A549 (cell line): ENCODE results near the gene SPTBN4. TPM values are rescaled to one million over a fixed set of nuclear protein-coding genes. Genes with fewer than 3 reads are reported as not detected.

ENCODE experiments used
- ATAC-seq, 2 experiments: fragments of 200-7000 bp in 1 of 2; fragments of >200 bp in 1 of 2; cut with Nextera tagmentation in 1 of 2; cut with Tn5 transposase in 1 of 2; 3 replicates each; pipeline versions ENCODE4 v1.8.0 to v1.9.1; 2018 to 2020; ENCODE audit warnings: mild to moderate bottlenecking in 1 of 2, moderate library complexity in 1 of 2
- CTCF ChIA-PET: fragments of 300-600 bp; sonication (Branson Sonifier 250); formaldehyde crosslinking; extraction: SDS; loops from one replicate; lab custom pipeline; 2021; ENCODE audit warnings: antibody characterized with exemption, inconsistent platforms; lab: Yijun Ruan, JAX
- POLR2A ChIA-PET: fragments of 350-600 bp; formaldehyde crosslinking; extraction: SDS; loops from one replicate; lab custom pipeline; 2021; ENCODE audit warnings: antibody characterized with exemption, inconsistent platforms; lab: Yijun Ruan, JAX
- DNase-seq, 2 experiments: peaks; one replicate each; pipeline versions ENCODE4 v3.0.0 to v3.0.0-alpha.2; 2011 to 2016; ENCODE audit warnings: low read depth in 1 of 2, low spot score in 1 of 2
- FAIRE-seq: peaks from 2 replicates; lab custom pipeline; 2011; peaks lifted over from hg19 to GRCh38; lab: Jason Lieb, UNC
- H3K27ac ChIP-seq, 2 experiments: fragments of >200 bp; sonication (Bioruptor Twin); formaldehyde crosslinking; 3 replicates each; pipeline ENCODE4 v1.5.1; 2016 to 2017
- H3K4me1 ChIP-seq: fragments of >200 bp; sonication (Bioruptor Twin); formaldehyde crosslinking; 3 replicates; pipeline ENCODE4 v1.6.1; 2016
- H3K4me2 ChIP-seq: fragments of >200 bp; sonication (Bioruptor Twin); formaldehyde crosslinking; 3 replicates; pipeline ENCODE4 v1.6.1; 2016
- H3K4me3 ChIP-seq: fragments of >200 bp; sonication (Bioruptor Twin); formaldehyde crosslinking; 3 replicates; pipeline ENCODE4 v1.5.1; 2016
- H3K9me3 ChIP-seq: fragments of >200 bp; sonication (Bioruptor Twin); formaldehyde crosslinking; 3 replicates; pipeline ENCODE4 v1.6.1; 2016
- CBX2 ChIP-seq: fragments of 200-600 bp; sonication (generic); IDR thresholded peaks from 2 replicates; pipeline ENCODE4 v1.6.1; 2016; ENCODE audit warnings: low read depth, mild to moderate bottlenecking, borderline replicate concordance
- CTCF ChIP-seq: fragments of >200 bp; sonication (Bioruptor Twin); formaldehyde crosslinking; IDR thresholded peaks from 3 replicates; pipeline ENCODE4 v1.5.1; 2016
- EHMT2 ChIP-seq: fragments of 200-600 bp; sonication (generic); IDR thresholded peaks from 2 replicates; pipeline ENCODE4 v1.6.1; 2016; ENCODE audit warnings: antibody characterized with exemption, low read depth, mild to moderate bottlenecking, moderate library complexity
- ELK1 ChIP-seq: fragments of 150-350 bp; IDR thresholded peaks from 2 replicates; pipeline ENCODE4 v1.6.1; 2014; ENCODE audit warnings: low read depth, mild to moderate bottlenecking, low read length
- FOSB ChIP-seq: fragments of 250-450 bp; sonication (Bioruptor Pico); IDR thresholded peaks from 2 replicates; pipeline ENCODE4 v1.5.0; 2020; ENCODE audit warnings: mild to moderate bottlenecking, moderate library complexity
- HDAC2 ChIP-seq: fragments of 200-600 bp; sonication (generic); IDR thresholded peaks from 2 replicates; pipeline ENCODE4 v1.6.1; 2016
- HES2 ChIP-seq: fragments of >200 bp; sonication (Bioruptor Twin); formaldehyde crosslinking; IDR thresholded peaks from 2 replicates; pipeline ENCODE4 v1.6.1; 2016
- HOXA7 ChIP-seq: fragments of 250-450 bp; sonication (Bioruptor Pico); IDR thresholded peaks from 2 replicates; pipeline ENCODE4 v1.5.0; 2020; ENCODE audit warnings: mild to moderate bottlenecking, moderate library complexity
- HOXB5 ChIP-seq: fragments of 250-450 bp; sonication (Bioruptor Pico); IDR thresholded peaks from 2 replicates; pipeline ENCODE4 v1.5.0; 2020; ENCODE audit warnings: mild to moderate bottlenecking, moderate library complexity
- JUN ChIP-seq, 2 experiments: fragments of >200 bp; sonication (Bioruptor Twin); formaldehyde crosslinking; IDR thresholded peaks; 2 replicates in 1 of 2; 3 replicates in 1 of 2; pipeline ENCODE4 v1.6.1; 2016 to 2017
- KDM5A ChIP-seq: fragments of 200-600 bp; sonication (generic); IDR thresholded peaks from 2 replicates; pipeline ENCODE4 v1.6.1; 2016; ENCODE audit warnings: antibody characterized with exemption, mild to moderate bottlenecking
- MAFK ChIP-seq: fragments of 450-650 bp; IDR thresholded peaks from 2 replicates; pipeline ENCODE4 v1.6.1; 2014; ENCODE audit not compliant: partially characterized antibody
- MAZ ChIP-seq: fragments of 150-350 bp; IDR thresholded peaks from 2 replicates; pipeline ENCODE4 v1.6.1; 2014; ENCODE audit warnings: antibody characterized with exemption, low read depth, low read length, borderline replicate concordance
- NFE2L2 ChIP-seq: fragments of 150-350 bp; conservative IDR thresholded peaks from 2 replicates; pipeline ENCODE4 v1.6.1; 2014; ENCODE audit warnings: low read length
- NPAS2 ChIP-seq: fragments of 250-450 bp; sonication (Bioruptor Pico); IDR thresholded peaks from 2 replicates; pipeline ENCODE4 v1.8.0; 2022; ENCODE audit warnings: mild to moderate bottlenecking, moderate library complexity, borderline replicate concordance
- POLR2AphosphoS2 ChIP-seq: conservative IDR thresholded peaks from 2 replicates; pipeline ENCODE4 v1.6.1; 2012; ENCODE audit warnings: low read length, improper control_type of control experiment, inconsistent platforms
- RAD21 ChIP-seq, 2 experiments: fragments of >200 bp in 1 of 2; sonication (Bioruptor Twin) in 1 of 2; formaldehyde crosslinking in 1 of 2; IDR thresholded peaks in 1 of 2; conservative IDR thresholded peaks in 1 of 2; 2 replicates in 1 of 2; 3 replicates in 1 of 2; pipeline ENCODE4 v1.6.1; 2012 to 2018; ENCODE audit warnings: inconsistent platforms in 1 of 2
- SMC3 ChIP-seq: fragments of >200 bp; sonication (Bioruptor Twin); formaldehyde crosslinking; IDR thresholded peaks from 3 replicates; pipeline ENCODE4 v1.6.1; 2018; ENCODE audit warnings: inconsistent platforms
- SREBF2 ChIP-seq: fragments of 450-650 bp; IDR thresholded peaks from 2 replicates; pipeline ENCODE4 v1.6.1; 2014; ENCODE audit warnings: mild to moderate bottlenecking, moderate library complexity
- TP53 ChIP-seq: fragments of 250-450 bp; sonication (Bioruptor Pico); IDR thresholded peaks from 2 replicates; pipeline ENCODE4 v1.5.0; 2021; ENCODE audit warnings: mild to moderate bottlenecking, moderate library complexity
- ZNF302 ChIP-seq: fragments of 250-450 bp; sonication (Bioruptor Pico); IDR thresholded peaks from 2 replicates; pipeline ENCODE4 v1.9.0; 2021; ENCODE audit warnings: inconsistent platforms, mild to moderate bottlenecking, moderate library complexity
- WGBS: methylation state at CpG from one replicate; pipeline ENCODE4 v1.1.6; 2017; ENCODE audit errors: missing lambda C conversion rate; 5-methylcytosine and 5-hydroxymethylcytosine counted together
- polyA plus RNA-seq, 4 experiments: library from polyadenylated mRNA; depleted of rRNA in 3 of 4; stranded (reverse); fragments of >200 nt; fragmentation: RNase III in 1 of 4; extraction: RNeasy Plus Mini Kit Qiagen cat#74134 plus additional on column Dnase treatment in 1 of 4; gene quantifications; 2 replicates in 3 of 4; 3 replicates in 1 of 4; pipeline ENCODE4 v1.2.3, GENCODE V29; 2011 to 2017
- TF ChIP-seq, protein P1 (sequence below): IDR thresholded peaks from 2 replicates; pipeline ENCODE4 v1.6.1; 2012

SPTBN4 gene
- polyA plus RNA-seq, 2 of the 4 experiments (the other 2 are of a cell fraction), result 1.4 to 2.2 TPM

- Histone ChIP-seq H3K4me2 (no peak overlapping the region), H3K4me3 (no peak overlapping the region), H3K4me1 (peaks cover 20% of the 10 kb centered on the region), H3K27ac (no peak overlapping the region), H3K9me3 (no peaks in the 10 kb centered on the region)
- ATAC-seq (no peak), DNase-seq (no peak), FAIRE-seq (no peak)
- POLR2A ChIA-PET, result interaction anchor here (0.6 to 1.9 kb wide), 2 partner anchors 10 to 106 kb away, joined by 3 to 8 read pairs; partner anchors contain the start of gene BLVRB
- no peak for TF ChIP-seq HOXA7 (CRISPR knock-in tag)
- no peak for TF ChIP-seq MAZ
- TF ChIP-seq ZNF302 (CRISPR knock-in tag), result no peak
- TF ChIP-seq MAFK, result no peak
- TF ChIP-seq, protein P1, sequence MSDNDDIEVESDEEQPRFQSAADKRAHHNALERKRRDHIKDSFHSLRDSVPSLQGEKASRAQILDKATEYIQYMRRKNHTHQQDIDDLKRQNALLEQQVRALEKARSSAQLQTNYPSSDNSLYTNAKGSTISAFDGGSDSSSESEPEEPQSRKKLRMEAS, result no peak
- TF ChIP-seq HES2, result no peak
- no peak for TF ChIP-seq HDAC2
- TF ChIP-seq SREBF2, result no peak
- WGBS, result 75% methylated on average over 10 of the region's 10 CpGs
- CTCF ChIA-PET, result interaction anchor here (1.9 to 58.9 kb wide), 6 partner anchors 19 to 107 kb away, joined by 9 to 2247 read pairs (median 190); partner anchors contain the start of genes BLVRB, LTBP4 and SPTBN4
These were observed 105.2 kb downstream of the SPTBN4 start for GRCh38 chr19:40571831-40572495.

GRCh38 chr19:40575326-40575725, 108.5 kb downstream of the SPTBN4 start:
- CTCF ChIA-PET, result interaction anchor here (1.1 to 58.9 kb wide), 7 partner anchors 19 to 111 kb away, joined by 3 to 2247 read pairs (median 6); partner anchors contain the start of gene LTBP4
- Histone ChIP-seq H3K9me3 (no peaks in the 10 kb centered on the region), H3K27ac (peak overlapping the region in 1 of 2 experiments; percentile 91; a peak in 2 of 6 replicates), H3K4me2 (no peak overlapping the region), H3K4me3 (no peak overlapping the region), H3K4me1 (peaks cover 20% of the 10 kb centered on the region)
- ATAC-seq (no peak), FAIRE-seq (no peak), DNase-seq (no peak)
- 91% methylated on average over 18 of the region's 18 CpGs for WGBS
- no peak for TF ChIP-seq CBX2
- no peak for TF ChIP-seq HOXB5 (CRISPR knock-in tag)
- no peak for TF ChIP-seq NFE2L2
- TF ChIP-seq MAFK, result no peak
- no peak for TF ChIP-seq TP53 (CRISPR knock-in tag)
- TF ChIP-seq NPAS2 (CRISPR knock-in tag), result no peak
- no peak for TF ChIP-seq FOSB (CRISPR knock-in tag)
- no peak for TF ChIP-seq CTCF
- no peak for TF ChIP-seq POLR2AphosphoS2
- TF ChIP-seq KDM5A, result no peak
- TF ChIP-seq JUN (IDR thresholded peaks at IDR 0.05), result no peak
- no peak for TF ChIP-seq ELK1
- TF ChIP-seq EHMT2, result no peak
- no peak for TF ChIP-seq SMC3
- TF ChIP-seq RAD21 (conservative IDR thresholded peaks at IDR 0.05 in 1 of 2, IDR thresholded peaks at IDR 0.05 in 1 of 2), result no peak
- TF ChIP-seq, all 56 proteins: peak for 0
- POLR2A ChIA-PET, result no interaction called here
